Measurements from ENCODE around the gene SKAP1.

GRCh38 chr17:48209973-48210372, 220.0 kb downstream of the SKAP1 start:
- TF ChIP-seq CTCF (IDR thresholded peaks at IDR 0.05) (no peak), ZFX (IDR thresholded peaks at IDR 0.05; ENCODE audit: borderline replicate concordance) (no peak)
